Spinal cord (tissue), 10 donors: ENCODE results near the gene ARHGAP22. TPM values are rescaled to one million over a fixed set of nuclear protein-coding genes. Genes with fewer than 3 reads are reported as not detected.

Source experiments
- DNase-seq, 6 donors: peaks; one replicate each; pipeline versions ENCODE4 v3.0.0 to v3.0.0-alpha.2; 2013 to 2015; ENCODE audit warnings: low spot score in 6 of 6, low read depth in 4 of 6
- H3K27ac ChIP-seq: one replicate; pipeline ENCODE4 v1.5.1; 2013; ENCODE audit warnings: low read depth, low read length, control low read depth
- H3K27me3 ChIP-seq: one replicate; pipeline ENCODE4 v1.6.1; 2013; ENCODE audit warnings: low read length; ENCODE audit not compliant: control insufficient read depth, insufficient read depth
- H3K36me3 ChIP-seq: one replicate; pipeline ENCODE4 v1.6.1; 2013; ENCODE audit warnings: low read length; ENCODE audit not compliant: control insufficient read depth, insufficient read depth
- H3K4me1 ChIP-seq: one replicate; pipeline ENCODE4 v1.6.1; 2013; ENCODE audit warnings: low read length; ENCODE audit not compliant: control insufficient read depth, insufficient read depth
- H3K4me3 ChIP-seq: one replicate; pipeline ENCODE4 v1.5.1; 2013; ENCODE audit warnings: low read depth, low read length, control low read depth
- H3K9me3 ChIP-seq: one replicate; pipeline ENCODE4 v1.6.1; 2013; ENCODE audit warnings: low read length; ENCODE audit not compliant: control insufficient read depth, insufficient read depth
- WGBS: methylation state at CpG from one replicate; pipeline ENCODE4 v1.1.5; 2013; ENCODE audit warnings: missing lambda C conversion rate; ENCODE audit not compliant: insufficient coverage; 5-methylcytosine and 5-hydroxymethylcytosine counted together
- polyA plus RNA-seq, 2 donors: library from polyadenylated mRNA; unstranded; fragments of 120-200 nt; gene quantifications; one replicate each; pipeline ENCODE4 v1.2.1, GENCODE V29; 2013; ENCODE audit not compliant: insufficient read length in 2 of 2
- total RNA-seq, 2 donors: library from RNA; depleted of rRNA in 1 of 2; stranded (reverse); fragments of 120-200 nt in 1 of 2; fragments of >200 nt in 1 of 2; gene quantifications; one replicate each; pipeline versions ENCODE4 v1.2.3 to v1.2.4, GENCODE V29; 2013 to 2014
- donor health status: healthy.

The ARHGAP22 gene
- total and polyA plus RNA-seq, 4 donors, result 6.2 to 13.2 (median 11.9) TPM

DNA sequence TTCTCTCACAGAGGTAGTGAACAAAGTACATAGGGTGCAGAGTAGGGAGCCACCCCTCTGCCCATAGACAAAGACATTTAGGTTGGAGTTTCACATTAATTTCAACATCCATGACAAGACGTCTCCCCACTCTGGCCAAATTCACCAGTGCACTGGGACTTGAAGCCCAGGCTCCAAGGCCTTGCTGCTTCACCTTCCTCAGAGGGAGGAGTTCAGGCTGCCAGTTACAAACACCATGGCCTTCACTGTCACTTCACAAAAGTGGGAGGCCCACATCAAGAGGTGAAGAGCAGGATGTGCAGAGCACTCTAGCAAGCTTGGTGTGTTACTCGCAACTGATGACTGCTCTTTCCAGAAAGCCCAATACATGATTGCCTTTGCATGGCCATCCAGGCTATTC is 15.8 kb upstream of the ARHGAP22 start:
- Histone ChIP-seq H3K27me3 (no peaks in the 10 kb centered on the region), H3K9me3 (no peaks in the 10 kb centered on the region), H3K36me3 (no peaks in the 10 kb centered on the region), H3K4me1 (no peaks in the 10 kb centered on the region), H3K27ac (no peak overlapping the region), H3K4me3 (no peak overlapping the region)
- WGBS, result 86% methylated on average over 1 of the region's 2 CpGs
- DNase-seq, result no peak

DNA sequence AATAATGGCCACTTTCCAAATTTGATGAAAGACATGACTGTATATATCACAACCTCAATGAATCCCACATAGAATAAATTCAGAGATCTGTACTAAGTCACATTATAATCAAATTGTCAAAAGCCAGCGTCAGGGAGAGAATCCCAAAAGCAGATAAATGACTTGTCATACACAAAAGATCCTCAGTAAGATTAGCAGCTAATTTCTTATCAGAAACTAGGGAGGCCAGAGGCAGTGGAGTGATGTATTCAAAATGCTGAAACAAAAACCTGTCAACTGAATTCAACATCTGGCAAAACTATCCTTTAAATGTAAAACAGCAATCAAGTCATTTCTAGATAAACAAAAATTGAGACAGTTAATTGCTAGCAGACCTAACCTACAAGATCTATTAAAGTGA is 11.6 kb upstream of the ARHGAP22 start:
- WGBS, result no CpG with 5 or more reads among the region's 1 CpG

DNA sequence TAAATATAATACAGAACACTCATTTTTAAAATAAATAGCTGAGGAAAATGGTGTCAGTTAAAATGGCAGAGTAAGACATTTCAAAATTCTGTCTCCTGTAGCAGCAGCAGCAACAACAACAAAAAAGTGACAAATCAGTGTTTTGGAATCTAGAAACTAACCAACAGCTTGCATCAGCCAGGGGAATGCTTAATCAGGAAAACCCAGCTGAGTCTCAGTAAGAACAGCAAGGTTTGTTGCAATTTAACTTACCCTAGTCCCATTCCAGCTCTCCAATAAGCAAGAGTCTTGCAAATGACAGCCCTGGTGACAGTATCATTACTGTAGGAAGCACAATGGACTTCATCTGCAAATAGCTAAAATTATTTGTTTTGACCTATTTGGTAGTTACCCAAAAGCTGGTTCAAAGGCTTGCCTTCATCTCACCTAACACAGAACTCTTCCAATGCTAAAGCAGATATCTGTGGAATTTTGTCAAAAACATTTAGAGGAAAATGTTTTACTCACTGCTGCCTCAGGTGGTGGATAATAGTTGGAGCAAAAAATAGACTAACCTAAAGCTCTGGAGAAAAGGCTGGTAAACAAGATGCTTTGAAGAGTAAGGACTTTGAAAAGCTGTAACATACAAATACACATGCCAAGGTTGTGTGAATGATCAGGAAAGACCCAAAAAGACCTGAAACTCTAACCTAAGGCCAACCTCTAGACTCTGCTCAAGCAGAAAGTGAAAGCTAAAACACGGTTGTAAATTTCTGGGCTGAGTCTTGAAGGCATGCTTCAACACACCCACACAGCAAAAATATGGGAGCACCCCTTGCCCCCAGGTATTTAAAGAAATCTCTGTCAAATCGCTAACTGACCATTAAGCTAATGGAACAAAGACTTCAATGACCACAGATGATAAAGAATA is 9.9 kb upstream of the ARHGAP22 start:
- Histone ChIP-seq H3K9me3 (peaks cover 5% of the 10 kb centered on the region), H3K27ac (no peak overlapping the region), H3K27me3 (no peaks in the 10 kb centered on the region), H3K4me3 (no peak overlapping the region), H3K36me3 (no peaks in the 10 kb centered on the region), H3K4me1 (no peaks in the 10 kb centered on the region)
- WGBS, result no CpG with 5 or more reads among the region's 2 CpGs
- DNase-seq, result no peak

More for the DNA sequence above, 11.6 kb upstream of the ARHGAP22 start:
- Histone ChIP-seq H3K36me3 (no peaks in the 10 kb centered on the region), H3K9me3 (peaks cover 5% of the 10 kb centered on the region), H3K27me3 (no peaks in the 10 kb centered on the region), H3K4me3 (no peak overlapping the region), H3K27ac (no peak overlapping the region), H3K4me1 (no peaks in the 10 kb centered on the region)
- no peak for DNase-seq

DNA sequence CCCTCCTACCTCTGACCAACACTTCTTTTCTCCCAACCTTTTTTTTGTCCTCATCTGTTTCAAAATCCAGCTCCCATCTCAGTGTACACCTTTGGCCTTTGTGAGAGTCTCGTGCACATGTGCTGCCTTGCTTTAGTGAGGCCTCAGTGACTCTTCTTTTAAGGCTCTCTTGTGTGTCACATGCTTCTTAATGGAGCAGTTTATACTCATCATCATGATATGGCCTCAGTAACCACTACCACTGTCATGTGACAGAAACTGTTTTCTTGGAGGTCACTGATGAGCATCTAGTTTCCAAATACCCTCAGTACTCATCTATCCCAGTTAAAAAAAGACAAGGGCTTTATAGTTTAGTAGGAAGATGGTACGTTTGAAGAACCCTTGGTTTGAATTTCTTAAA is 8.1 kb upstream of the ARHGAP22 start:
- 80% methylated on average over 1 of the region's 2 CpGs for WGBS
- no peak for DNase-seq
- Histone ChIP-seq H3K4me1 (peaks cover 2% of the 10 kb centered on the region), H3K27me3 (no peaks in the 10 kb centered on the region), H3K36me3 (no peaks in the 10 kb centered on the region), H3K9me3 (peaks cover 5% of the 10 kb centered on the region), H3K4me3 (no peak overlapping the region), H3K27ac (no peak overlapping the region)

DNA sequence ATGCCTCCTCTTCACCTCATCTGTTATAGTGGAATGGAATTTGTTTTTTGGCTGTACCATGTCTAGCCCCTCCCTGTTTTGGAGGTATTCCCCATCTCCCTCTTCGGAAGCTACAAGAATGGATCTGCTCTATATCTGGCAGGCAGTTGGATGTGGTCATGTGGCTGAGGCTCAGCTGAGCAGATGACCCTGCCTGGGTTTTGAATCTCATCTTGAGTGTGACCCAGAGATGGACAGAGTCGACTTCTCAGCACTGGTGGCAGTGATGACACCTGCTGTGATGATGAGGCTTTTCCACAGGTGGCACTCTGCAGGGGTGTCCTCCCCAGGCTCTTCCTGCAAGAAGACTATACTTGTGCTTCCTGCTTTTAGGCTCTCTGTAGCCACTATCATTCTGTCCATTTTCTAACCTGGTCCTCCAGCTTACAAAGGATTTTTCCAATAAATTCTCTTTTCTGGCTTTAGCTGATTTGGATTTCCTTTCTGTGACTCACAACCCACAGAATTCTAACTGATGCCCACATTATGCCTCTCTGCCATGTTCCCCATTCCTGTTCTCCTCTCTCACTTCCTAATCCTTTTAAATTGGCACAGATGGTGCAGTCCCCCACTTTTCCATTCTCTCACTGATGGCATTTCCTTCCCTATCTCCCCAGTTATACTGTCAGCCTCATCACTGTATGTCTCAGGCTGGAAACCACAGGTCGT is 7.5 kb upstream of the ARHGAP22 start:
- no peak for DNase-seq
- peaks cover 2% of the 10 kb centered on the region for H3K4me1 ChIP-seq
- no peak overlapping the region for H3K4me3 ChIP-seq
- no peak overlapping the region for H3K27ac ChIP-seq
- H3K9me3 ChIP-seq, result peaks cover 5% of the 10 kb centered on the region
- H3K27me3 ChIP-seq, result no peaks in the 10 kb centered on the region
- 74% methylated on average over 2 of the region's 3 CpGs for WGBS
- no peaks in the 10 kb centered on the region for H3K36me3 ChIP-seq

DNA sequence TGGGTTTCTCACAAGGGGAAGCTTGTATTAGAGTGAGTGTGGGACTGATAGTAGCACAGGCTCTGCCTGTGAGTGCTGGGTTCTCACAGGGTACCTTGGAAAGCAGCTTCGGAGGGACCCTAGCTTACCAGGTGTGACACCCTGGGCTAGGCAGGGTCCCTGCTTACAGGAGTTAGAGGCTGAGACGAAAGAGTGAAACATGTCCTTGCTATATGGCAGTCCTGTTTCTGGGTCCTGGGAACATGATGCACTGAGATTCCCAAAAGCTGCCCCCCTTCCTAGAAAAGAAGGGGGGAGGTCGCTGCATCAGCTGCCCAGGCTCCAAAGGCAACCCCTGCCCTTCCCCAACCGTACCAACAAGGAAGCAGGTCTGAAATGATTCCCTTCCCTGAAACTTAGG is 6.3 kb upstream of the ARHGAP22 start:
- H3K27ac ChIP-seq, result no peak overlapping the region
- no peaks in the 10 kb centered on the region for H3K27me3 ChIP-seq
- no peak overlapping the region for H3K4me3 ChIP-seq
- 73% methylated on average over 2 of the region's 4 CpGs for WGBS
- no peaks in the 10 kb centered on the region for H3K36me3 ChIP-seq
- no peak for DNase-seq
- H3K4me1 ChIP-seq, result peaks cover 2% of the 10 kb centered on the region
- H3K9me3 ChIP-seq, result peaks cover 5% of the 10 kb centered on the region

DNA sequence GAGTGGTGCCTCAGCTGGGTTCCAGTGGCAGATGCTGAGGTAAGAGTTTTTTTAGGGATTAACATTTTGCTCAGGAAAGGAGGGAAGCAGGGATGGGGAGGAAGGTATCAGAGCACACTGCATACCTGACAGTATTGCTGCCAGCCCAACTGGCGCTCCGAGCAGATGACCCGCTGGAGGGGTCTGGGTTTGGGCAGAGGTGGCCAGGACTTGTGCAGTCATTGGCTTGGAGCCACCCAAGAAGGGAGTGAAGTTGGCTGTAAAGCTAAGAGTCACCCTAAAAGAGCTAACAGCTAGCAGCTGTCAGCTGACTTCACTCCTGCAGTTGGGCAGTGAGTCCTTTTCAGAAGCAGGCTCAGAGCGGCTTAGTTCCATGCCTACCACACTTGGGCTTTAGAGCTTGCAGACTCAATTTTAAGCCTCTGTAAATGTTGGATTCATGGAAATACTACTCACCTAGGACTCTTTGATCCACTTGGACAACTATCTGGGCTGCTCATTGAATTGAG is 5.8 kb upstream of the ARHGAP22 start:
- H3K9me3 ChIP-seq, result peaks cover 5% of the 10 kb centered on the region
- H3K4me3 ChIP-seq, result no peak overlapping the region
- no peak for DNase-seq
- H3K36me3 ChIP-seq, result no peaks in the 10 kb centered on the region
- peaks cover 2% of the 10 kb centered on the region for H3K4me1 ChIP-seq
- H3K27ac ChIP-seq, result no peak overlapping the region
- no peaks in the 10 kb centered on the region for H3K27me3 ChIP-seq
- WGBS, result 90% methylated on average over 3 of the region's 4 CpGs

DNA sequence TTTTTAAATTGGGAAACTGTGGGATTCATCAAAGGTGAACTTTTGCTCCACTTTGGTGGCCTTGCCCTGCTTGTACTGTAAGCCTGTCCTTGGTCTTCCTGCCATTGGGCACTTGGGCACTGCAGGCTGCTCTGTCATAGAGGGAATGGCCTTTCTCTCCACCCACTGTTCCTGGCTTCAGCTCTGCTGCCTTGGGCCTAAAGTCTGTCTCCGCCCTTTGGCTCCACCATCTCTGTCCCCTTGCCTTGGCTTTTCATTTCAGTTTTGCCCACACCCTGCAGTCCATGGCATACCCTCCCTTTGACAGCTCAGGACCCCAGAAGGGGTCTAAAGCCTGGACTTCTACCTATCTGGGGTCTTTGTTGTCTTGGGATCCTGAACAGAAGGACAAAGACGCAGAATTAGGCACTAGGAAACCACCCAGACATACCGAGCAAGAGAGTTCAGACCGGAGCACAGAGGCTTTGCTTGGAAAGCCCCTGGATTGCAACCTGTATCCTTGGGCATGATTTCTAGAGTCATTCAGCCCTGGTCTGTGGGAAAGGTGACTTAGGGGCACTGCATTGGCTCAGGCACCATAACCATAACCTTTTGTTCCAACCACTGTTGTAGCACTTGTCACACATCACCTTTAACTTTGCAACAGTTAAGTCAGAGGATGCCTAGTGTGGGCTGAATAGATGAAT is 5.2 kb upstream of the ARHGAP22 start:
- H3K4me3 ChIP-seq, result no peak overlapping the region
- peaks cover 2% of the 10 kb centered on the region for H3K9me3 ChIP-seq
- no peaks in the 10 kb centered on the region for H3K27me3 ChIP-seq
- H3K4me1 ChIP-seq, result peaks cover 6% of the 10 kb centered on the region
- H3K27ac ChIP-seq, result no peak overlapping the region
- no peaks in the 10 kb centered on the region for H3K36me3 ChIP-seq
- DNase-seq, result no peak
- WGBS, result 87% methylated on average over 4 of the region's 4 CpGs

DNA sequence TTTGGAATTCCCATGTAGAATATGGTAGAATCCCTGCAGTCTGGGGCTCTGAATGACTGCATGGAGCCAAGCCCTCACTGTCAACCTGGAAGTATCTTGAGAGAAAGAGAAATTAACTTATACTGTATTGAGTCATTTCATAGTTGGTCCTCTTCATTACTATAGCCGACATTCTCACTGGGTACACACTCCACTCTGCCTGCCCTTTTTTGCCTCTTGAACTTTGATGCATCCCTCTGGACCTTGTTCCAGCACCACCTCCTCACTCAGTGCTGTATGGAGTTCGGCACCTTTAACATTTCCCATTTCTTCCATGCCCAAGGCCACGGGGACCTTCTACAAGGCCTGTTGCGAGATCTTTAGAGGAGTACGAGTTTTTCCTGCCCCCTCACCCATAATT is 4.6 kb upstream of the ARHGAP22 start:
- Histone ChIP-seq H3K36me3 (no peaks in the 10 kb centered on the region), H3K27me3 (peaks cover 4% of the 10 kb centered on the region), H3K9me3 (peaks cover 2% of the 10 kb centered on the region), H3K4me1 (peaks cover 12% of the 10 kb centered on the region), H3K27ac (no peak overlapping the region), H3K4me3 (no peak overlapping the region)
- 92% methylated on average over 2 of the region's 5 CpGs for WGBS
- DNase-seq, result no peak
